Measurements from ENCODE around the gene CALML3.

- no peak for TF ChIP-seq POLR2A (IDR thresholded peaks at IDR 0.05; ENCODE audit: low read depth, low read length)
- TF ChIP-seq CTCF (IDR thresholded peaks at IDR 0.05; ENCODE audit: extremely low read depth in 1 of 2, insufficient read depth in 1 of 2, low read depth in 1 of 2, low read length in 2 of 2) = no peak
- no peak for TF ChIP-seq JUN (IDR thresholded peaks at IDR 0.05; ENCODE audit: borderline replicate concordance, insufficient read depth, insufficient read length, low read depth)
- no peak for TF ChIP-seq EZH2 (IDR thresholded peaks at IDR 0.05; ENCODE audit: borderline replicate concordance, low read depth, low read length, severe bottlenecking)
- no peak for TF ChIP-seq MAX (IDR thresholded peaks at IDR 0.05; ENCODE audit: insufficient read depth, insufficient read length)
- no peak for TF ChIP-seq POLR2AphosphoS5 (IDR thresholded peaks at IDR 0.05; ENCODE audit: insufficient read depth, low read depth, low read length)
- no peak for TF ChIP-seq FOS (IDR thresholded peaks at IDR 0.05; ENCODE audit: borderline replicate concordance, insufficient read depth, low read length)
- no peak for TF ChIP-seq GATA2 (IDR thresholded peaks at IDR 0.05; ENCODE audit: insufficient read depth, insufficient read length, low read depth, low read length)
These were observed 16.1 kb downstream of the CALML3 start for GRCh38 chr10:5540891-5541290.
